Body of pancreas (tissue), 4 donors: ENCODE measurements around the gene GATAD2B. TPM values are rescaled to one million over a fixed set of nuclear protein-coding genes. Genes with fewer than 3 reads are reported as not detected.

Experiments
- ATAC-seq: fragments of 150-250 bp; one replicate; pipeline ENCODE4 v1.9.1; 2016
- DNase-seq, 4 donors: peaks; one replicate each; pipeline ENCODE4 v3.0.0-alpha.2; 2019
- H3K27ac ChIP-seq, 4 donors: fragments of 200-600 bp; sonication (generic); 1 replicate in 3 of 4; 2 replicates in 1 of 4; pipeline versions ENCODE4 v1.5.1 to v1.6.1; 2016 to 2019; ENCODE audit warnings: mild to moderate bottlenecking in 1 of 4, mixed read lengths in 1 of 4, moderate library complexity in 1 of 4
- H3K27me3 ChIP-seq, 2 donors: fragments of 200-600 bp; sonication (generic); one replicate each; pipeline ENCODE4 v1.6.0; 2016; ENCODE audit warnings: mild to moderate bottlenecking in 1 of 2
- H3K36me3 ChIP-seq, 2 donors: fragments of 200-600 bp; sonication (generic); replicated peaks in 1 of 2; 2 replicates each; pipeline ENCODE4 v1.5.1; 2016; ENCODE audit warnings: low read depth in 2 of 2; ENCODE audit not compliant: insufficient read depth in 1 of 2
- H3K4me1 ChIP-seq: fragments of 200-600 bp; sonication (generic); one replicate; pipeline ENCODE4 v1.6.0; 2016
- H3K4me3 ChIP-seq, 2 donors: fragments of 200-600 bp; sonication (generic); 1 replicate in 1 of 2; 2 replicates in 1 of 2; pipeline ENCODE4 v1.5.1; 2016 to 2019
- H3K9me3 ChIP-seq, 3 donors: fragments of 200-600 bp; sonication (generic); 1 replicate in 2 of 3; 2 replicates in 1 of 3; pipeline ENCODE4 v1.5.1; 2016
- POLR2A ChIP-seq, 3 donors: fragments of 450-650 bp; IDR thresholded peaks; one replicate each; pipeline ENCODE4 v1.6.1; 2016; ENCODE audit warnings: antibody characterized with exemption in 3 of 3, mild to moderate bottlenecking in 2 of 3
- WGBS, 2 donors: methylation state at CpG; one replicate each; pipeline ENCODE4 v1.1.5; 2017; 5-methylcytosine and 5-hydroxymethylcytosine counted together
- intact Hi-C: fragments of 100-400 bp; cut with DNase I; formaldehyde crosslinking; loops from one replicate; pipeline ENCODE4 v1.15.1; 2023
- total RNA-seq, 2 donors: library from RNA; depleted of rRNA; stranded (reverse); fragments of >200 nt; gene quantifications; one replicate each; pipeline ENCODE4 v1.1.0, GENCODE V29; 2016
- TF ChIP-seq, protein P1 (sequence below), 7 experiments: fragments of 450-650 bp in 4 of 7; fragments of 200-600 bp in 3 of 7; sonication (generic) in 3 of 7; IDR thresholded peaks; one replicate each; pipeline ENCODE4 v1.5.1; 2016 to 2019; ENCODE audit warnings: antibody characterized with exemption in 7 of 7

Gene GATAD2B
- total RNA-seq, 2 donors from 2014 or later = 7.8 to 12.5 TPM

DNA sequence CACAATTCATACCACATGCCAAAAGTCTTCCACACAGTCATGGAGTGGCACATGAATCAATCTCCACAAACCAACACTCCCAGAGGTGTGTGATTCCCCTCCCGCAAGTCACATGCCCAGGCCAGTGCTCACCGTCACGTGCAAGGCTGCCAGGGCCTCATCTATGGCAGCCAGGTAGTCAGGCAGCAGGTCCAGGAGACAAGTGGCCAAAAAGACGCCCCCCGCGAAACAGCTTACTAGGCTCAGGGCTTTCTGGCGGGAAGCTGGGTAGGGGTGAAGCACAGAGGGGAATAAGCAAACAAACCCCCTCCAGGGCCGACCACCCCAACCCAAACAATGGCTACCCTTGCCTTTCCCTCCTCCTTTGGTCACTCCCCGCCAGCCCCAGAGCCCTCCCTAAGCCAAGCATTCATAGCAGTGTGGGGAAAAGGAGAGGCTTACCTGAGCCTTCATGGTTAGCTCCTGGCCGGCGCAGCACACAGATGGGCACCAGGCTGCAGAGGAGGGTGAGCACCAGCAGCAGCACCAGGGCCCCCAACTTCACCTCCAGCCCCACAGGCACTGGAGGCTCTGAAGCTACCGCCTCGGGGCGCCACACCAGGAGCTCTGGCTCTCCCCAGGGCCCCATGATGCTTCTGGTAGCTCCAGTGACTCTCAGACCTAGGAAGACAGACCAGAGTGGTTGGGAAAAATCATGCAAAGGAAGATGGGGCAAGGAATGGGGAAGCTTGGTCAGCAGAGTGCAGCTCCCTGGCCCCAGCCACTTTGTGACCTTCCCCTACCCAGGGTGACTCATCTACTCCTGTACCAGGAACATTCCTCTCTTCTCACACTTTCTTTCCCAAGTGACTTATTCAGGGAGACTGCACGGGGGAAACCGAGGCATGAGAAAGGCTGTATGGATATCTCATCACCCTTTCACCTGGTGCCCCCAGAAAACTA is 39.6 kb upstream of the GATAD2B start:
- Histone ChIP-seq H3K27me3 (no peaks in the 10 kb centered on the region), H3K36me3 (peaks cover 0 to 4% of the 10 kb centered on the region in 2 donors), H3K4me1 (peaks cover 60% of the 10 kb centered on the region), H3K9me3 (no peaks in the 10 kb centered on the region), H3K27ac (peak overlapping the region; percentile 81 to 95 (median 89)), H3K4me3 (peak overlapping the region; percentile 44 to 72)
- no peak for TF ChIP-seq POLR2A (IDR thresholded peaks at IDR 0.05)
- TF ChIP-seq, protein P1, sequence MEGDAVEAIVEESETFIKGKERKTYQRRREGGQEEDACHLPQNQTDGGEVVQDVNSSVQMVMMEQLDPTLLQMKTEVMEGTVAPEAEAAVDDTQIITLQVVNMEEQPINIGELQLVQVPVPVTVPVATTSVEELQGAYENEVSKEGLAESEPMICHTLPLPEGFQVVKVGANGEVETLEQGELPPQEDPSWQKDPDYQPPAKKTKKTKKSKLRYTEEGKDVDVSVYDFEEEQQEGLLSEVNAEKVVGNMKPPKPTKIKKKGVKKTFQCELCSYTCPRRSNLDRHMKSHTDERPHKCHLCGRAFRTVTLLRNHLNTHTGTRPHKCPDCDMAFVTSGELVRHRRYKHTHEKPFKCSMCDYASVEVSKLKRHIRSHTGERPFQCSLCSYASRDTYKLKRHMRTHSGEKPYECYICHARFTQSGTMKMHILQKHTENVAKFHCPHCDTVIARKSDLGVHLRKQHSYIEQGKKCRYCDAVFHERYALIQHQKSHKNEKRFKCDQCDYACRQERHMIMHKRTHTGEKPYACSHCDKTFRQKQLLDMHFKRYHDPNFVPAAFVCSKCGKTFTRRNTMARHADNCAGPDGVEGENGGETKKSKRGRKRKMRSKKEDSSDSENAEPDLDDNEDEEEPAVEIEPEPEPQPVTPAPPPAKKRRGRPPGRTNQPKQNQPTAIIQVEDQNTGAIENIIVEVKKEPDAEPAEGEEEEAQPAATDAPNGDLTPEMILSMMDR (IDR thresholded peaks at IDR 0.05) = no peak
- 42 to 45% methylated on average over 14 to 16 of the region's 16 CpGs for WGBS, 2 donors
- DNase-seq (peak; percentile 33 to 68 (median 55)), ATAC-seq (no peak)
- intact Hi-C loops = no loop called here

- TF ChIP-seq, protein P1 (IDR thresholded peaks at IDR 0.05) = no peak
- no peak for TF ChIP-seq POLR2A (IDR thresholded peaks at IDR 0.05)
- H3K4me1 ChIP-seq = peaks cover 63% of the 10 kb centered on the region
- 77 to 86% methylated on average over 4 of the region's 4 CpGs for WGBS, 2 donors
- no peak overlapping the region for H3K4me3 ChIP-seq
- ATAC-seq = no peak
- peak overlapping the region in 3 of 4 donors; percentile 88 to 95 (median 90) for H3K27ac ChIP-seq
- H3K27me3 ChIP-seq = no peaks in the 10 kb centered on the region
- H3K36me3 ChIP-seq = peaks cover 0 to 4% of the 10 kb centered on the region in 2 donors
- intact Hi-C loops = no loop called here
- no peak for DNase-seq
- H3K9me3 ChIP-seq = no peaks in the 10 kb centered on the region
Measured at GRCh38 chr1:153961421-153961820, 38.6 kb upstream of the GATAD2B start.

DNA sequence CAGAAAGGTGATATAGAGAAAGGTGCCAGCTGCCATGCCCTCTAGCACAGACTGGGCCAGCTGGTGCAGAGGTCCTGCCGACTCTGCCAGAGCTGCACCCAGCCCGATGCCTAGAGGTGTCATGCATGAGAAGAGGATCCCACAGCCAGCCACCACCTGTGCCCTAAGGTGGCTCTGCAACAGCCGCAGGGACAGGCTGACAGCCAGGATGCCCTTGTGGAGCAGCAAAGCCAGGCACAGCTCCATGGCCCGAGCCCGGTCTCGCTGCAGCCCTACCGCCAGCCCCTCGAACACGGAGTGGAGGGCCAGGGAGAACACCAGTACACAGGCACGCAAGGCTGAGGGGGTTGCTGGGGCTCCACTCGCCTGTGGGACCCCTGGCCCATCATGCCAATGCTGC is 37.4 kb upstream of the GATAD2B start:
- DNase-seq (no peak), ATAC-seq (no peak)
- Histone ChIP-seq H3K36me3 (peaks cover 0 to 4% of the 10 kb centered on the region in 2 donors), H3K27ac (peak overlapping the region in 1 of 4 donors; percentile 22), H3K9me3 (no peaks in the 10 kb centered on the region), H3K27me3 (no peaks in the 10 kb centered on the region), H3K4me1 (peaks cover 66% of the 10 kb centered on the region), H3K4me3 (no peak overlapping the region)
- 77 to 81% methylated on average over 5 to 11 of the region's 11 CpGs for WGBS, 2 donors
- TF ChIP-seq, protein P1 (IDR thresholded peaks at IDR 0.05) = no peak
- TF ChIP-seq POLR2A (IDR thresholded peaks at IDR 0.05) = no peak
- intact Hi-C loops = no loop called here

GRCh38 chr1:153959454-153959853 is 36.7 kb upstream of the GATAD2B start:
- 69 to 75% methylated on average over 3 of the region's 3 CpGs for WGBS, 2 donors
- Histone ChIP-seq H3K27ac (peak overlapping the region in 1 of 4 donors; percentile 86), H3K4me1 (peaks cover 62% of the 10 kb centered on the region)

More at GRCh38 chr1:153959454-153959853, 36.7 kb upstream of the GATAD2B start:
- intact Hi-C loops = no loop called here
- peaks cover 0 to 4% of the 10 kb centered on the region in 2 donors for H3K36me3 ChIP-seq
- H3K9me3 ChIP-seq = no peaks in the 10 kb centered on the region
- ATAC-seq (no peak), DNase-seq (no peak)
- TF ChIP-seq, protein P1 (IDR thresholded peaks at IDR 0.05) = no peak
- TF ChIP-seq POLR2A (IDR thresholded peaks at IDR 0.05) = no peak
- no peaks in the 10 kb centered on the region for H3K27me3 ChIP-seq
- no peak overlapping the region for H3K4me3 ChIP-seq
